H1 (cell line): ENCODE results near the gene SLC4A1. TPM values are rescaled to one million over a fixed set of nuclear protein-coding genes. Genes with fewer than 3 reads are reported as not detected.

Source experiments
- CTCF ChIA-PET: fragments of 300-600 bp; sonication (Branson Sonifier 250); formaldehyde crosslinking; loops from one replicate; lab custom pipeline; 2021; ENCODE audit not compliant: partially characterized antibody; lab: Charles Lee
- POLR2A ChIA-PET: fragments of 300-600 bp; sonication (Branson Sonifier 250); formaldehyde crosslinking; loops from one replicate; lab custom pipeline; 2021; ENCODE audit warnings: inconsistent platforms; ENCODE audit not compliant: partially characterized antibody; lab: Charles Lee
- DNase-seq, 2 experiments: peaks; one replicate each; pipeline versions ENCODE4 v3.0.0 to v3.0.0-alpha.2; 2010 to 2022; ENCODE audit warnings: low spot score in 2 of 2, low read depth in 1 of 2, mixed read lengths in 1 of 2
- FAIRE-seq: peaks from 2 replicates; lab custom pipeline; 2011; peaks lifted over from hg19 to GRCh38; lab: Jason Lieb, UNC
- H2AFZ ChIP-seq: 2 replicates; pipeline ENCODE4 v1.8.1; 2012; ENCODE audit warnings: low read length, inconsistent platforms
- H2AK5ac ChIP-seq: 2 replicates; pipeline ENCODE4 v1.6.1; 2013; ENCODE audit warnings: low read depth, low read length
- H2BK120ac ChIP-seq: replicated peaks from 2 replicates; pipeline ENCODE3; 2013; ENCODE audit warnings: low read depth, low read length, inconsistent platforms
- H2BK12ac ChIP-seq: 2 replicates; pipeline ENCODE4 v1.6.1; 2013; ENCODE audit warnings: low read depth, low read length
- H2BK15ac ChIP-seq: 2 replicates; pipeline ENCODE4 v1.6.1; 2013; ENCODE audit warnings: low read length
- H2BK20ac ChIP-seq: 2 replicates; pipeline ENCODE4 v1.6.1; 2013; ENCODE audit warnings: low read length
- H2BK5ac ChIP-seq: 2 replicates; pipeline ENCODE4 v1.6.1; 2013; ENCODE audit warnings: low read depth, low read length
- H3K14ac ChIP-seq: 2 replicates; pipeline ENCODE4 v1.6.1; 2013; ENCODE audit warnings: inconsistent platforms; ENCODE audit not compliant: insufficient read length
- H3K18ac ChIP-seq: 2 replicates; pipeline ENCODE4 v1.6.1; 2013; ENCODE audit warnings: low read length; ENCODE audit errors: extremely low read depth
- H3K23ac ChIP-seq: 2 replicates; pipeline ENCODE4 v1.6.1; 2013; ENCODE audit warnings: inconsistent platforms; ENCODE audit not compliant: insufficient read length
- H3K23me2 ChIP-seq: 2 replicates; pipeline ENCODE4 v1.6.1; 2013; ENCODE audit warnings: low read depth, low read length
- H3K27ac ChIP-seq: 2 replicates; pipeline ENCODE4 v1.6.1; 2011; ENCODE audit warnings: low read depth, low read length, inconsistent platforms
- H3K27me3 ChIP-seq, 4 experiments: replicated peaks in 1 of 4; 1 replicate in 1 of 4; 2 replicates in 3 of 4; pipeline versions ENCODE4 v1.6.1 to v1.8.1; 2011 to 2013; ENCODE audit warnings: low read length in 3 of 4, mild to moderate bottlenecking in 3 of 4, inconsistent platforms in 2 of 4, mixed read lengths in 2 of 4, moderate library complexity in 1 of 4; ENCODE audit not compliant: control insufficient read depth in 3 of 4, insufficient read depth in 3 of 4; ENCODE audit errors: extremely low read depth in 1 of 4
- H3K36me3 ChIP-seq, 4 experiments: 2 replicates each; pipeline versions ENCODE4 v1.6.1 to v1.8.1; 2011 to 2013; ENCODE audit warnings: mild to moderate bottlenecking in 4 of 4, low read length in 3 of 4, moderate library complexity in 2 of 4, control low read depth in 1 of 4, inconsistent platforms in 1 of 4; ENCODE audit not compliant: insufficient read depth in 4 of 4, control insufficient read depth in 2 of 4
- H3K4ac ChIP-seq: replicated peaks from 2 replicates; pipeline ENCODE3; 2013; ENCODE audit warnings: low read length, low read depth, mixed read lengths, inconsistent platforms; ENCODE audit not compliant: insufficient read length
- H3K4me1 ChIP-seq, 4 experiments: replicated peaks in 1 of 4; 1 replicate in 1 of 4; 2 replicates in 3 of 4; pipeline versions ENCODE4 v1.6.1 to v1.8.1; 2011 to 2013; ENCODE audit warnings: low read length in 3 of 4, inconsistent platforms in 2 of 4, mixed read lengths in 1 of 4; ENCODE audit not compliant: insufficient read depth in 4 of 4, control insufficient read depth in 3 of 4
- H3K4me2 ChIP-seq, 2 experiments: 2 replicates each; pipeline versions ENCODE4 v1.6.1 to v1.8.1; 2011 to 2013; ENCODE audit warnings: low read depth in 2 of 2, low read length in 2 of 2, control low read depth in 1 of 2, inconsistent platforms in 1 of 2, mild to moderate bottlenecking in 1 of 2; ENCODE audit not compliant: insufficient read depth in 1 of 2
- H3K4me3 ChIP-seq, 4 experiments: fragments of 200-600, 300-600 bp in 1 of 4; sonication (generic), shearing (Covaris generic), sonication (Bioruptor Twin) in 1 of 4; 2 replicates each; pipeline versions ENCODE4 v1.5.1 to v1.8.1; 2011 to 2016; ENCODE audit warnings: low read length in 4 of 4, low read depth in 3 of 4, control low read depth in 2 of 4, inconsistent platforms in 2 of 4, mild to moderate bottlenecking in 2 of 4, mixed read lengths in 1 of 4, moderate library complexity in 1 of 4; ENCODE audit not compliant: insufficient read depth in 2 of 4; ENCODE audit errors: extremely low read depth in 1 of 4
- H3K56ac ChIP-seq: replicated peaks from 2 replicates; pipeline ENCODE3; 2013; ENCODE audit warnings: low read depth, mild to moderate bottlenecking, mixed read lengths, low read length, inconsistent platforms; ENCODE audit not compliant: insufficient read length
- H3K79me1 ChIP-seq: 2 replicates; pipeline ENCODE4 v1.6.1; 2013; ENCODE audit warnings: low read depth, low read length, control low read depth
- H3K79me2 ChIP-seq, 2 experiments: 2 replicates each; pipeline versions ENCODE4 v1.6.1 to v1.8.1; 2012 to 2013; ENCODE audit warnings: low read length in 2 of 2, mild to moderate bottlenecking in 2 of 2, inconsistent platforms in 1 of 2; ENCODE audit not compliant: insufficient read depth in 2 of 2, control insufficient read depth in 1 of 2
- H3K9ac ChIP-seq, 4 experiments: replicated peaks in 1 of 4; 1 replicate in 1 of 4; 2 replicates in 3 of 4; pipeline versions ENCODE4 v1.6.1 to v1.8.1; 2011 to 2013; ENCODE audit warnings: low read depth in 3 of 4, low read length in 3 of 4, control low read depth in 2 of 4, mild to moderate bottlenecking in 2 of 4, moderate library complexity in 2 of 4, inconsistent platforms in 1 of 4; ENCODE audit errors: extremely low read depth in 1 of 4
- H3K9me3 ChIP-seq, 2 experiments: 2 replicates each; pipeline versions ENCODE4 v1.6.1 to v1.8.1; 2012 to 2013; ENCODE audit warnings: mild to moderate bottlenecking in 2 of 2, moderate library complexity in 2 of 2, control low read depth in 1 of 2, inconsistent platforms in 1 of 2, low read depth in 1 of 2, low read length in 1 of 2, mixed read lengths in 1 of 2; ENCODE audit not compliant: insufficient read depth in 2 of 2
- H4K20me1 ChIP-seq, 2 experiments: replicated peaks in 1 of 2; 2 replicates each; pipeline versions ENCODE3 to v1.8.1; 2011 to 2013; ENCODE audit warnings: inconsistent platforms in 2 of 2, low read length in 2 of 2, mild to moderate bottlenecking in 1 of 2; ENCODE audit not compliant: insufficient read depth in 2 of 2, control insufficient read depth in 1 of 2
- H4K5ac ChIP-seq: 2 replicates; pipeline ENCODE4 v1.6.1; 2013; ENCODE audit warnings: low read length, low read depth, mixed read lengths, inconsistent platforms; ENCODE audit not compliant: insufficient read length
- H4K8ac ChIP-seq: 2 replicates; pipeline ENCODE4 v1.8.0; 2013; ENCODE audit warnings: mild to moderate bottlenecking, moderate library complexity, low read length, inconsistent platforms; ENCODE audit not compliant: insufficient read depth; ENCODE audit errors: extremely low read depth
- H4K91ac ChIP-seq: replicated peaks from 2 replicates; pipeline ENCODE3; 2013; ENCODE audit warnings: low read length, mixed read lengths, inconsistent platforms; ENCODE audit not compliant: insufficient read length
- CEBPB ChIP-seq: IDR thresholded peaks from 2 replicates; pipeline ENCODE4 v1.6.1; 2012; ENCODE audit warnings: low read depth, low read length
- GTF2F1 ChIP-seq: IDR thresholded peaks from 2 replicates; pipeline ENCODE4 v1.6.1; 2012; ENCODE audit warnings: low read depth, low read length, improper control_type of control experiment, borderline replicate concordance
- JUND ChIP-seq: IDR thresholded peaks from 2 replicates; pipeline ENCODE4 v1.6.1; 2011; ENCODE audit warnings: mild to moderate bottlenecking, improper control_type of control experiment, low read length
- KDM5A ChIP-seq: fragments of 200-600 bp; IDR thresholded peaks from 2 replicates; pipeline ENCODE4 v1.7.1; 2012; ENCODE audit warnings: mild to moderate bottlenecking, low read length, inconsistent platforms, mixed read lengths
- RBBP5 ChIP-seq: IDR thresholded peaks from 2 replicates; pipeline ENCODE4 v1.7.1; 2012; ENCODE audit warnings: low read depth, mild to moderate bottlenecking, inconsistent platforms, low read length, moderate library complexity, borderline replicate concordance
- RFX5 ChIP-seq: IDR thresholded peaks from 2 replicates; pipeline ENCODE4 v1.6.1; 2011; ENCODE audit warnings: low read depth, low read length, improper control_type of control experiment, borderline replicate concordance
- TAF7 ChIP-seq: optimal IDR thresholded peaks from 2 replicates; pipeline ENCODE3; 2011; ENCODE audit warnings: low read depth, mild to moderate bottlenecking, inconsistent platforms, low read length, moderate library complexity, borderline replicate concordance
- TBP ChIP-seq: IDR thresholded peaks from 2 replicates; pipeline ENCODE4 v1.6.1; 2011; ENCODE audit warnings: low read depth, low read length, improper control_type of control experiment
- YY1 ChIP-seq: IDR thresholded peaks from 2 replicates; pipeline ENCODE4 v1.6.1; 2011; ENCODE audit warnings: low read depth, mild to moderate bottlenecking, low read length
- ZNF274 ChIP-seq: IDR thresholded peaks from 2 replicates; pipeline ENCODE4 v1.7.0; 2012; ENCODE audit warnings: low read length, borderline replicate concordance; ENCODE audit errors: extremely low read depth
- WGBS, 2 experiments: shearing (Covaris generic) in 1 of 2; methylation state at CpG; one replicate each; pipeline versions ENCODE4 v1.1.6 to v1.1.7; 2013 to 2015; ENCODE audit warnings: low lambda C conversion rate in 2 of 2, mixed read lengths in 2 of 2, inconsistent platforms in 1 of 2, low coverage in 1 of 2, missing lambda C conversion rate in 1 of 2; ENCODE audit not compliant: insufficient replicate concordance in 2 of 2, insufficient coverage in 1 of 2, insufficient read length in 1 of 2; ENCODE audit errors: extremely low coverage in 1 of 2, missing lambda C conversion rate in 1 of 2; 5-methylcytosine and 5-hydroxymethylcytosine counted together
- polyA plus RNA-seq, 7 experiments: library from polyadenylated mRNA; depleted of rRNA in 3 of 7; stranded (reverse) in 5 of 7; unstranded in 2 of 7; fragments of >200 nt in 5 of 7; fragments of 200-250 nt in 2 of 7; gene quantifications; 1 replicate in 5 of 7; 2 replicates in 1 of 7; 4 replicates in 1 of 7; pipeline versions ENCODE4 v1.2.1 to v1.2.3, GENCODE V29; 2011 to 2013; ENCODE audit warnings: missing spikeins in 2 of 7, mixed read lengths in 2 of 7
- total RNA-seq: library from RNA; stranded (reverse); fragmentation: NEBNext Ultra II Directional; extraction: Animal tissue kit (Norgen Biotek cat#: 25700); gene quantifications from 2 replicates; pipeline ENCODE4 v1.2.1, GENCODE V29; 2021
- TF ChIP-seq, protein P1 (sequence below): IDR thresholded peaks from 2 replicates; pipeline ENCODE4 v1.6.1; 2012; ENCODE audit warnings: inconsistent platforms
- TF ChIP-seq, protein P2 (sequence below): IDR thresholded peaks from 2 replicates; pipeline ENCODE4 v1.6.1; 2012; ENCODE audit warnings: low read length, inconsistent platforms

Gene SLC4A1
- total and polyA plus RNA-seq, 2 of the 8 experiments (the other 6 are each of a cell fraction or from before 2014, with no cell fraction given): 0.08 TPM; not detected in 1

DNA sequence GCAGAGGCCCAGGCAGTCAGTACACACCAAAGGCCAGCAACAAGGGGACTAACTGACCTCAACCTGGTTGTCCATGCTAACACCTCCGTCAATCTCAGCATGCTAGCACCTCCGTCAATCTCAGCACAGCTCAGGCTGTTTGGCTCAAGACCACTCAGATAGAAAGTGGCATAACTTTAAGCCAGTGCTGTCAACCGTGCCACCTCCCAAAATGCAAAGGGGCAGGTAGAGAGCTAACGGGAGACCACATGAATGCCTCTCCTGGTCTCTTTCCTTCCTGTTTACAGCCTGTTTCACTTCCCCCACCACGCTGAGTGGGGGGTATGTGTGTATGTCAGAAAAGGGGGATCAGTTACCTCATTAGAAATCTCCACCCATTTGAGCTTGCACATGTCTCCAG is 51.8 kb downstream of the SLC4A1 start:
- H3K4me1 ChIP-seq: peaks cover 0 to 14% (median 3%) of the 10 kb centered on the region in 4 experiments; a peak in 6 of 7 replicates
- H4K8ac ChIP-seq: no peak overlapping the region
- H2BK15ac ChIP-seq: no peak overlapping the region
- 92% methylated on average over 5 of the region's 5 CpGs; no CpG with 5 or more reads in 1 of the 2 experiments for WGBS, 2 experiments
- no peaks in the 10 kb centered on the region for H3K27me3 ChIP-seq
- DNase-seq (no peak), FAIRE-seq (no peak)
- ChIA-PET CTCF (interaction anchor here (0.6 to 12.7 kb wide), 9 partner anchors 10 to 242 kb away, joined by 3 to 158 read pairs (median 5); partner anchors contain the start of gene GRN), POLR2A (interaction anchor here (0.7 to 8.7 kb wide), 5 partner anchors 10 to 104 kb away, joined by 3 to 78 read pairs (median 9); partner anchors contain the start of genes ATXN7L3 and RUNDC3A)
- no peak overlapping the region for H3K4me3 ChIP-seq
- peaks cover 11 to 23% of the 10 kb centered on the region in 2 experiments for H3K79me2 ChIP-seq
- H2BK20ac ChIP-seq: no peak overlapping the region
- H4K91ac ChIP-seq: no peak overlapping the region
- H2BK120ac ChIP-seq: no peak overlapping the region
- H3K9ac ChIP-seq: no peak overlapping the region
- no peak overlapping the region for H3K4ac ChIP-seq
- H2AFZ ChIP-seq: no peak overlapping the region
- no peak overlapping the region for H3K56ac ChIP-seq
- H3K27ac ChIP-seq: no peak overlapping the region; the same call in 1 of the 2 replicates
- no peak overlapping the region for H2BK5ac ChIP-seq
- no peak overlapping the region for H2AK5ac ChIP-seq
- H3K18ac ChIP-seq: no peak overlapping the region
- H3K23me2 ChIP-seq: peaks cover 11% of the 10 kb centered on the region
- no peak overlapping the region for H4K5ac ChIP-seq
- no peak overlapping the region for H3K23ac ChIP-seq
- H3K9me3 ChIP-seq: no peaks in the 10 kb centered on the region
- peaks cover 9% of the 10 kb centered on the region for H3K79me1 ChIP-seq
- H3K36me3 ChIP-seq: peaks cover 25 to 47% (median 36%) of the 10 kb centered on the region in 4 experiments; a peak in 7 of 8 replicates
- H3K14ac ChIP-seq: no peak overlapping the region
- no peak overlapping the region for H2BK12ac ChIP-seq
- H3K4me2 ChIP-seq: no peak overlapping the region
- peaks cover 0 to 10% of the 10 kb centered on the region in 2 experiments for H4K20me1 ChIP-seq
- TF ChIP-seq GTF2F1 (no peak), TAF7 (no peak), KDM5A (no peak), TBP (no peak), JUND (no peak), ZNF274 (no peak), RFX5 (no peak), RBBP5 (no peak), CEBPB (no peak), YY1 (no peak)
- TF ChIP-seq, protein P1, sequence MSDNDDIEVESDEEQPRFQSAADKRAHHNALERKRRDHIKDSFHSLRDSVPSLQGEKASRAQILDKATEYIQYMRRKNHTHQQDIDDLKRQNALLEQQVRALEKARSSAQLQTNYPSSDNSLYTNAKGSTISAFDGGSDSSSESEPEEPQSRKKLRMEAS: no peak
- TF ChIP-seq, protein P2, sequence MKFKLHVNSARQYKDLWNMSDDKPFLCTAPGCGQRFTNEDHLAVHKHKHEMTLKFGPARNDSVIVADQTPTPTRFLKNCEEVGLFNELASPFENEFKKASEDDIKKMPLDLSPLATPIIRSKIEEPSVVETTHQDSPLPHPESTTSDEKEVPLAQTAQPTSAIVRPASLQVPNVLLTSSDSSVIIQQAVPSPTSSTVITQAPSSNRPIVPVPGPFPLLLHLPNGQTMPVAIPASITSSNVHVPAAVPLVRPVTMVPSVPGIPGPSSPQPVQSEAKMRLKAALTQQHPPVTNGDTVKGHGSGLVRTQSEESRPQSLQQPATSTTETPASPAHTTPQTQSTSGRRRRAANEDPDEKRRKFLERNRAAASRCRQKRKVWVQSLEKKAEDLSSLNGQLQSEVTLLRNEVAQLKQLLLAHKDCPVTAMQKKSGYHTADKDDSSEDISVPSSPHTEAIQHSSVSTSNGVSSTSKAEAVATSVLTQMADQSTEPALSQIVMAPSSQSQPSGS: no peak
